HEK293T (cell line): ENCODE results near the gene DELE1.
"Not testable (repeated sequence)": the region's sequence is repeated elsewhere in the genome, so short reads cannot be mapped to it uniquely, and the experiment has no call there.

Experiments used
- CTCF ChIA-PET: fragments of 350-600 bp; formaldehyde crosslinking; extraction: SDS; loops from one replicate; lab custom pipeline; 2021; ENCODE audit warnings: antibody characterized with exemption, inconsistent platforms; lab: Yijun Ruan, JAX
- POLR2A ChIA-PET: fragments of 350-600 bp; formaldehyde crosslinking; extraction: SDS; loops from one replicate; lab custom pipeline; 2020; ENCODE audit warnings: antibody characterized with exemption, inconsistent platforms; lab: Yijun Ruan, JAX
- DNase-seq: peaks from one replicate; pipeline ENCODE4 v3.0.0; 2012; ENCODE audit warnings: mixed read lengths; ENCODE audit errors: extremely low spot score
- ARNT ChIP-seq: fragments of 450-650 bp; IDR thresholded peaks from 2 replicates; pipeline ENCODE4 v1.6.1; 2017; ENCODE audit warnings: mild to moderate bottlenecking
- BHLHE40 ChIP-seq: fragments of 450-650 bp; IDR thresholded peaks from 2 replicates; pipeline ENCODE4 v1.6.1; 2016; ENCODE audit warnings: mild to moderate bottlenecking, moderate library complexity, borderline replicate concordance
- CTBP1 ChIP-seq: fragments of 450-650 bp; IDR thresholded peaks from 2 replicates; pipeline ENCODE4 v1.6.1; 2016; ENCODE audit warnings: borderline replicate concordance
- ELF4 ChIP-seq: fragments of 450-650 bp; IDR thresholded peaks from 2 replicates; pipeline ENCODE4 v1.6.1; 2017; ENCODE audit warnings: antibody characterized with exemption
- FOXA1 ChIP-seq: fragments of 450-650 bp; IDR thresholded peaks from 2 replicates; pipeline ENCODE4 v1.6.1; 2016; ENCODE audit warnings: mild to moderate bottlenecking
- FOXK2 ChIP-seq: fragments of 450-650 bp; IDR thresholded peaks from 2 replicates; pipeline ENCODE4 v1.6.1; 2016; ENCODE audit warnings: mild to moderate bottlenecking
- FOXM1 ChIP-seq: fragments of 450-650 bp; IDR thresholded peaks from 2 replicates; pipeline ENCODE4 v1.6.1; 2017; ENCODE audit warnings: mild to moderate bottlenecking, borderline replicate concordance
- HDGF ChIP-seq: fragments of 450-650 bp; IDR thresholded peaks from 2 replicates; pipeline ENCODE4 v1.6.1; 2017; ENCODE audit warnings: antibody characterized with exemption, borderline replicate concordance
- L3MBTL2 ChIP-seq: fragments of 450-650 bp; conservative IDR thresholded peaks from 2 replicates; pipeline ENCODE4 v1.6.1; 2016; ENCODE audit warnings: mild to moderate bottlenecking
- LEF1 ChIP-seq: fragments of 450-650 bp; IDR thresholded peaks from 2 replicates; pipeline ENCODE4 v1.6.1; 2017; ENCODE audit warnings: mild to moderate bottlenecking, borderline replicate concordance
- NFRKB ChIP-seq: fragments of 450-650 bp; IDR thresholded peaks from 2 replicates; pipeline ENCODE4 v1.6.1; 2016; ENCODE audit warnings: mild to moderate bottlenecking, moderate library complexity
- SP1 ChIP-seq: fragments of 450-650 bp; IDR thresholded peaks from 2 replicates; pipeline ENCODE4 v1.6.1; 2017
- SUZ12 ChIP-seq: fragments of 450-650 bp; IDR thresholded peaks from 2 replicates; pipeline ENCODE4 v1.6.1; 2016; ENCODE audit warnings: mild to moderate bottlenecking
- TARDBP ChIP-seq: fragments of 450-650 bp; IDR thresholded peaks from 2 replicates; pipeline ENCODE4 v1.6.1; 2016
- ZNF384 ChIP-seq: fragments of 450-650 bp; IDR thresholded peaks from 2 replicates; pipeline ENCODE4 v1.6.1; 2016
- TF ChIP-seq, protein P1 (sequence below): fragments of 450-650 bp; IDR thresholded peaks from 2 replicates; pipeline ENCODE4 v1.6.1; 2016

DELE1 gene

DNA sequence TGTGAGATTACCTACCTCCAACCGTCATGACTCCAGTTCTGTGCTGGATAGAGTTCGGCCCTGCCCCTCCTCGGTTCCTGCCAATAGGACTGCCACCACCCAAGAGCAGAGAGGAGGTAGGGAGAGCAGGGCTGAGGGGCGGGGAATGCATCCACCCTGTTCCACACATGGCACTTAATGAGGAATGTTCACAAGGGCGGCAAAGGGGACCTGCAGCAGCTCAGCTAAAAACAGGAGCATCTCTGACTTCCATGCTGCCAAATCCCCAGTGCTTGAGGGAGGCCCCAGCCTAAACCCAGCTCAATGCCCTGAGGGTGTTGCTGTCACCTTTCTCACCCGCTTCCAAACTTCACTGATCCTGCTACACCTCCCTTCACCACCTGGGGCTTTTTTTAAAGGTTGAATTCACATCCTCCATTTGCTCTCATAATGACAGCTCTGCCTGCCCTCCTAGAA lies 7.8 kb upstream of the DELE1 start:
- POLR2A ChIA-PET: interaction anchor here (1.1 to 4.0 kb wide), 2 partner anchors 8 to 280 kb away, joined by 3 to 39 read pairs; partner anchors contain the start of genes DELE1, HDAC3 and RELL2
- TF ChIP-seq ELF4 (no peak), SUZ12 (no peak), HDGF (no peak), FOXA1 (no peak), CTBP1 (no peak), SP1 (no peak), NFRKB (no peak), ZNF384 (no peak), FOXK2 (no peak), ARNT (no peak), FOXM1 (no peak), LEF1 (no peak), L3MBTL2 (no peak), TARDBP (no peak), BHLHE40 (no peak)
- TF ChIP-seq, protein P1, sequence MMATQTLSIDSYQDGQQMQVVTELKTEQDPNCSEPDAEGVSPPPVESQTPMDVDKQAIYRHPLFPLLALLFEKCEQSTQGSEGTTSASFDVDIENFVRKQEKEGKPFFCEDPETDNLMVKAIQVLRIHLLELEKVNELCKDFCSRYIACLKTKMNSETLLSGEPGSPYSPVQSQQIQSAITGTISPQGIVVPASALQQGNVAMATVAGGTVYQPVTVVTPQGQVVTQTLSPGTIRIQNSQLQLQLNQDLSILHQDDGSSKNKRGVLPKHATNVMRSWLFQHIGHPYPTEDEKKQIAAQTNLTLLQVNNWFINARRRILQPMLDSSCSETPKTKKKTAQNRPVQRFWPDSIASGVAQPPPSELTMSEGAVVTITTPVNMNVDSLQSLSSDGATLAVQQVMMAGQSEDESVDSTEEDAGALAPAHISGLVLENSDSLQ: no peak
- CTCF ChIA-PET: interaction anchor here (0.6 to 1.6 kb wide), 4 partner anchors 37 to 743 kb away, joined by 3 to 9 read pairs (median 3); partner anchors contain the start of gene PCDH1
- DNase-seq: no peak

DNA sequence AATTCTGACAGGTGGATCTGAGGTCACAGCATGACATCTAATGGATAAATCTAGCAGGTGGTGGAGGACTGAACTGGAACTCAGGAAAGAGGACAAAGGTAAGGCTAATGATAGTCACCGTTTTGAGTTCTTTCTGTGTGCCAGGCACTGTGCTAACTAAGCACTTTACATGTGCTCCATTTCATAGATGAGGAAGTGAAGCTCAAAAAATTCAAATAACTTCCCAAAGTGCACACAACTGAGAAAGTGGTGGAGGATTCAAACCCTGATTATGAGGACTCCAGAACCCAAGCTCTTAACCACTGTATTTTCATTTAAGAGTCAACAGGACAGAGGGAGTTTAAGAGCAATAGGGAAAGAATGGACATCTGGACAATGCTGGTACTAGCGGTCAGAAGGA lies 7.1 kb upstream of the DELE1 start:
- CTCF ChIA-PET: interaction anchor here (0.6 to 1.6 kb wide), 3 partner anchors 38 to 743 kb away, joined by 3 to 9 read pairs (median 3); partner anchors contain the start of gene PCDH1
- POLR2A ChIA-PET: interaction anchor here (1.1 kb wide), 1 partner anchor 280 kb away, joined by 3 read pairs; the partner anchor contains the start of genes HDAC3 and RELL2

DNA sequence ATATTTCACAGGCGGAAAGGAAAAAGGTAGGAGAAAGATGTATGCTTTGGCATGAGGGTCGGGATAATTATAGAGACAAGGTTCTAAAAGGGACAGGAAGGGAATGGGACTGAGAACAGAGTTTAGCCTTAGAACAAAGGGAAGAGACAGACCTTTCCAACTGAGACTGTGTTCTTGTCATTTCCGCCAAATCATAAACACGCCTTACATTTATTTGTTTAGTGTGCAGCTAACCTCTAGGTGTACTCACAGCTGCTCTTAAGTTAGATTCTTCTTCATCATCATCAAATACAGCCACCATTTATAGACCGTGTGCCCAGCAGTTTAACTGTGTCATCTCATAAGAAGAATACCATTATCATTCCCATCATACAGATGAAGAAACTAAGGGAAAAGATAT lies 5.9 kb upstream of the DELE1 start:
- POLR2A ChIA-PET: no interaction called here
- DNase-seq: no peak
- TF ChIP-seq L3MBTL2: no peak
- TF ChIP-seq ZNF384: no peak
- TF ChIP-seq TARDBP: no peak
- no peak for TF ChIP-seq ARNT
- TF ChIP-seq SUZ12: no peak
- TF ChIP-seq, protein P1: no peak
- TF ChIP-seq NFRKB: no peak
- no peak for TF ChIP-seq FOXA1
- no peak for TF ChIP-seq SP1
- TF ChIP-seq FOXM1: no peak
- TF ChIP-seq HDGF: no peak
- TF ChIP-seq FOXK2: no peak
- no peak for TF ChIP-seq LEF1
- no peak for TF ChIP-seq BHLHE40
- TF ChIP-seq ELF4: no peak
- TF ChIP-seq CTBP1: no peak
- CTCF ChIA-PET: no interaction called here

More for the DNA sequence above, 7.1 kb upstream of the DELE1 start:
- TF ChIP-seq ELF4 (no peak), LEF1 (no peak), SUZ12 (no peak), TARDBP (no peak), CTBP1 (no peak), FOXM1 (no peak), HDGF (no peak), ARNT (no peak), FOXA1 (no peak), BHLHE40 (no peak), SP1 (no peak), ZNF384 (no peak), NFRKB (no peak), FOXK2 (no peak), L3MBTL2 (no peak)
- TF ChIP-seq, protein P1: no peak
- DNase-seq: no peak

DNA sequence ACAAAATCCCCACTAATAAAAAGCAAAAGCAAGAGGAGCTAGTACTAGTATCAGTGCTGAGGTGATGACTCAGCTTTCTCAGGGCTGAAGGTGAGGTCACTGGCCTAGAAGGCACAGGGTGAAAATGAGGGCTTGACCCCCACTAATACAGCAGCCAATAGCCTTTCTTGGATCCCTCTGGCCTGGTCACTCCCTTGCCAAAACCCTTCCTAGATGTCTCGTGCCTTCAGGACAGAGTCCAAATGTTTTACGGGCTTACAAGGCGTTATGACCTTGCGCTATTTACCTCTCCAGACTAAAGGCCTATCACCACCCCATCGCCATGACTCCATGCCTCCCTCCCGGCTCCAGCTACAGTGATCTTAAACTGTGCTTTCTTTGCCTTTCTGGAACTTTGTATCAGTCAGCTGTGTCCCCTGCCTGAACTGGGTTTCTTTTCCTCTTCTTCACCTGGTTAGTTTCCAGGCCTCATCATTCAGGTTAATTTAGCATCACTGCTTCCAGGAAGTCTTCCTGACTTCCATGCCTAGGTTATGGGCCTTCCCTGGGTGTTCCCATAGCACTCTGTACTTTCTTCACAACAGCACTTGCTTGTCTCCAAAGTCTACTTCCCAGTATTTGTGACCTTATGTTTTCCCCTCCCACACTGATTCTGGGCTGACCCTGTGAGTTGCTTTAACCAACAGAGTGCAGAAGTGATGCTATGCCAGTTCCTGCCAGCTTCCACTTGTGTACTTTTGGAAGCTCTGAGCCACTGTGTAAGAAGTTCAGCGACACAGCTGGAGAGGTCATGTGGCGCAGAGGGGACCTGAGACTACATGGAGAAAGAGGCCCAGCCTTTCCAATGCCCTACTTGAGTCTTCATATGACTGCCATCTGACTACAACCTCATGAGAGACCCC lies 4.2 kb upstream of the DELE1 start:
- POLR2A ChIA-PET: no interaction called here

DNA sequence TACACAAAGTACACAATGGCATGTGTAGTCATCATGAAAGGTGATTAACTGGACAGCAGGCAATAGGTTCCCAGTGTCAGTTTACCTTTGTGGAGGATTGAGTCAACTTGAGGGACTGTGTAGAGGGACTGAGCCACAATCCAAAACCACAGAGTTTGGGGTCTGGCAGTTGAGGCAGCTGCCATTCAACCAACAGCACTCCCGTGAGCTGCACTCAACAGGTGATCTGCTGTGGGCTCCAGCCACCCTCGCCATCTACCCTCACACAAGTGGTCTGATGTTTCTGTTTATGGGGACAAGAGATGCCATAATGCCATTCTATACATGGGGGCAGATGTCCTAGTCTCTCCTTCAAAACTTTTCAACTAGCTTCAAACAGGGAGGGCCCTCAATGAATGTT lies 2.9 kb upstream of the DELE1 start:
- ChIA-PET POLR2A (interaction anchor here (3.6 kb wide), 1 partner anchor 40 kb away, joined by 47 read pairs; the partner anchor contains the start of gene PCDH1), CTCF (no interaction called here)
- TF ChIP-seq L3MBTL2 (no peak), FOXM1 (no peak), FOXK2 (no peak), NFRKB (no peak), BHLHE40 (no peak), LEF1 (no peak), TARDBP (no peak), SP1 (no peak), ELF4 (no peak), HDGF (no peak), SUZ12 (no peak)
- TF ChIP-seq, protein P1: no peak
- DNase-seq: no peak

More for the DNA sequence above, 4.2 kb upstream of the DELE1 start:
- no peak for TF ChIP-seq TARDBP
- TF ChIP-seq L3MBTL2: no peak
- TF ChIP-seq ELF4: no peak
- TF ChIP-seq HDGF: no peak
- TF ChIP-seq BHLHE40: no peak
- no peak for TF ChIP-seq CTBP1
- TF ChIP-seq NFRKB: no peak
- TF ChIP-seq ZNF384: no peak
- no peak for TF ChIP-seq SP1
- no peak for TF ChIP-seq FOXA1
- no peak for DNase-seq
- CTCF ChIA-PET: no interaction called here

DNA sequence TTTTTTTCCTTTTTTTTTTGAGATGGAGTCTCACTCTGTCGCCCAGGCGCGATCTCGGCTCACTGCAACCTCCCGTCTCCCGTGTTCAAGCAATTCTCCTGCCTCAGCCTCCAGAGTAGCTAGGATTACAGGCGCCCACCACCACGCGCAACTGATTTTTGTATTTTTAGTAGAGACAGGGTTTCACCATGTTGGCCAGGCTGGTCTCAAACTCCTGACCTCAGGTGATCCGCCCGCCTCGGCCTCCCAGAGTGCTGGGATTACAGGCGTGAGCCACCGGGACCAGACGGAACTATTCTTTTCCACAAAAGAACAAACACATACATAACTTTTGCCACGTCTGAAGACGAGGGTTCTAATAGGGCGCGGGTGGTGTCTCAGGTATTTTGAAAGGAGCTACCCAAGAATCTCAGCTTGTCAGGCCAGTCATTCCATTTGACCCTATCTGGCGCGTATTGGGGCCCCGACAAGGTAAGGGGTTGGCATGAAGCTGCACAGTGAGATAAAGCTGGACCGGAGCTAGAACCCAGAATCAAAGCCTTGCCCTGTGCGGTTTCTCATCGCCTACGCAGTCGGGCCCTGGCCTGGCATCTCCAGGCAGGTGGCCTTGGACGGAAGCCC lies 734 bp upstream of the DELE1 start:
- POLR2A ChIA-PET: interaction anchor here (0.6 to 3.6 kb wide), 25 partner anchors 9 to 286 kb away, joined by 3 to 47 read pairs (median 4); partner anchors contain the start of genes HDAC3, PCDH1, RELL2 and RNF14
- not testable (repeated sequence) for DNase-seq
- CTCF ChIA-PET: interaction anchor here (0.6 to 2.0 kb wide), 4 partner anchors 9 to 237 kb away, joined by 4 to 7 read pairs (median 6); partner anchors contain the start of gene RNF14
